HEK293T (cell line): ENCODE data around the gene ARHGAP22.

Source experiments
- BHLHE40 ChIP-seq: fragments of 450-650 bp; IDR thresholded peaks from 2 replicates; pipeline ENCODE4 v1.6.1; 2016; ENCODE audit warnings: mild to moderate bottlenecking, moderate library complexity, borderline replicate concordance
- CTBP1 ChIP-seq: fragments of 450-650 bp; IDR thresholded peaks from 2 replicates; pipeline ENCODE4 v1.6.1; 2016; ENCODE audit warnings: borderline replicate concordance
- ELF4 ChIP-seq: fragments of 450-650 bp; IDR thresholded peaks from 2 replicates; pipeline ENCODE4 v1.6.1; 2017; ENCODE audit warnings: antibody characterized with exemption
- FOXA1 ChIP-seq: fragments of 450-650 bp; IDR thresholded peaks from 2 replicates; pipeline ENCODE4 v1.6.1; 2016; ENCODE audit warnings: mild to moderate bottlenecking
- NFRKB ChIP-seq: fragments of 450-650 bp; IDR thresholded peaks from 2 replicates; pipeline ENCODE4 v1.6.1; 2016; ENCODE audit warnings: mild to moderate bottlenecking, moderate library complexity
- PKNOX1 ChIP-seq: fragments of 450-650 bp; IDR thresholded peaks from 2 replicates; pipeline ENCODE4 v1.6.1; 2016

- TF ChIP-seq FOXA1 (no peak), PKNOX1 (no peak), ELF4 (no peak), BHLHE40 (no peak), NFRKB (no peak), CTBP1 (no peak)
Measured at GRCh38 chr10:48638739-48639527, 34.1 kb upstream of the ARHGAP22 start.
